KMS-11 (cell line): ENCODE measurements around the gene CIP2A.

ENCODE experiments used
- H2AFZ ChIP-seq: fragments of 200-600 bp; sonication (generic); 2 replicates; pipeline ENCODE4 v1.6.1; 2016; ENCODE audit warnings: antibody characterized with exemption, mixed run types, low read depth
- H3K27ac ChIP-seq: fragments of 200-600 bp; sonication (generic); 2 replicates; pipeline ENCODE4 v1.6.1; 2016; ENCODE audit warnings: mild to moderate bottlenecking, mixed run types
- H3K27me3 ChIP-seq: fragments of 200-600 bp; sonication (generic); 2 replicates; pipeline ENCODE4 v1.6.1; 2017; ENCODE audit warnings: mild to moderate bottlenecking, low read depth, mixed run types, moderate library complexity; ENCODE audit not compliant: insufficient read depth
- H3K36me3 ChIP-seq: fragments of 200-600 bp; sonication (generic); 2 replicates; pipeline ENCODE4 v1.6.1; 2017; ENCODE audit warnings: mild to moderate bottlenecking, mixed run types; ENCODE audit not compliant: insufficient read depth
- H3K4me1 ChIP-seq: fragments of 200-600 bp; sonication (generic); 2 replicates; pipeline ENCODE4 v1.6.1; 2016; ENCODE audit warnings: mild to moderate bottlenecking, low read depth, mixed run types; ENCODE audit not compliant: poor library complexity, severe bottlenecking
- H3K4me2 ChIP-seq: fragments of 200-600 bp; sonication (generic); 2 replicates; pipeline ENCODE4 v1.7.0; 2016; ENCODE audit warnings: mild to moderate bottlenecking, mixed run types
- H3K4me3 ChIP-seq: fragments of 200-600 bp; sonication (generic); IDR thresholded peaks from 2 replicates; pipeline ENCODE4 v1.6.1; 2017; ENCODE audit warnings: low read depth, low read length, mixed read lengths; ENCODE audit not compliant: insufficient read depth
- H3K79me2 ChIP-seq: fragments of 200-600 bp; sonication (generic); 2 replicates; pipeline ENCODE4 v1.6.1; 2016; ENCODE audit warnings: low read depth, mixed run types; ENCODE audit not compliant: insufficient read depth
- H3K9ac ChIP-seq: fragments of 200-600 bp; sonication (generic); 2 replicates; pipeline ENCODE4 v1.6.1; 2016; ENCODE audit warnings: mild to moderate bottlenecking, mixed run types
- H4K20me1 ChIP-seq: fragments of 200-600 bp; sonication (generic); 2 replicates; pipeline ENCODE4 v1.6.1; 2016; ENCODE audit warnings: mild to moderate bottlenecking, mixed run types; ENCODE audit not compliant: insufficient read depth
- TF ChIP-seq, protein P1 (sequence below): fragments of 200-600 bp; sonication (generic); conservative IDR thresholded peaks from 2 replicates; pipeline ENCODE4 v1.6.1; 2017; ENCODE audit warnings: low read depth, mild to moderate bottlenecking, antibody characterized with exemption, low read length, moderate library complexity, mixed read lengths

The CIP2A gene

DNA sequence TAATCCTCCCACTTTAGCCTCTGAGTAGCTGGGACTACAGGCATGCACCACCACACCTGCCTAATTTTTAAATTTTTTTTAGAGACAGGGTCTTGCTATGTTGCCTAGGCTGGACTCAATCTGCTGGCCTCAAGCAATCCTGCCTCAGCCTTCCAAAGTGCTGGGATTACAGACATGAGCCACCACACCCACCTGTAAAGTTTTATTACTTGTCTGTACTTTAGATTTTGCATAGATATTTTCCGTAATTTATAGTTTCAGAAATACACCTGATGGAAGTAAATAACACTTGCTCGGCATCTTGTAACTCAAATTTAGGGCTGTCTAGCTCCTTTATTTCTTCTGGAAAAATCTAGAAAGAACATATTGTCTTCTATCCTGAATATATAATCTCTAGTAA is 6.1 kb upstream of the CIP2A start:
- TF ChIP-seq, protein P1, sequence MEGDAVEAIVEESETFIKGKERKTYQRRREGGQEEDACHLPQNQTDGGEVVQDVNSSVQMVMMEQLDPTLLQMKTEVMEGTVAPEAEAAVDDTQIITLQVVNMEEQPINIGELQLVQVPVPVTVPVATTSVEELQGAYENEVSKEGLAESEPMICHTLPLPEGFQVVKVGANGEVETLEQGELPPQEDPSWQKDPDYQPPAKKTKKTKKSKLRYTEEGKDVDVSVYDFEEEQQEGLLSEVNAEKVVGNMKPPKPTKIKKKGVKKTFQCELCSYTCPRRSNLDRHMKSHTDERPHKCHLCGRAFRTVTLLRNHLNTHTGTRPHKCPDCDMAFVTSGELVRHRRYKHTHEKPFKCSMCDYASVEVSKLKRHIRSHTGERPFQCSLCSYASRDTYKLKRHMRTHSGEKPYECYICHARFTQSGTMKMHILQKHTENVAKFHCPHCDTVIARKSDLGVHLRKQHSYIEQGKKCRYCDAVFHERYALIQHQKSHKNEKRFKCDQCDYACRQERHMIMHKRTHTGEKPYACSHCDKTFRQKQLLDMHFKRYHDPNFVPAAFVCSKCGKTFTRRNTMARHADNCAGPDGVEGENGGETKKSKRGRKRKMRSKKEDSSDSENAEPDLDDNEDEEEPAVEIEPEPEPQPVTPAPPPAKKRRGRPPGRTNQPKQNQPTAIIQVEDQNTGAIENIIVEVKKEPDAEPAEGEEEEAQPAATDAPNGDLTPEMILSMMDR, result no peak
- no peaks in the 10 kb centered on the region for H3K36me3 ChIP-seq

DNA sequence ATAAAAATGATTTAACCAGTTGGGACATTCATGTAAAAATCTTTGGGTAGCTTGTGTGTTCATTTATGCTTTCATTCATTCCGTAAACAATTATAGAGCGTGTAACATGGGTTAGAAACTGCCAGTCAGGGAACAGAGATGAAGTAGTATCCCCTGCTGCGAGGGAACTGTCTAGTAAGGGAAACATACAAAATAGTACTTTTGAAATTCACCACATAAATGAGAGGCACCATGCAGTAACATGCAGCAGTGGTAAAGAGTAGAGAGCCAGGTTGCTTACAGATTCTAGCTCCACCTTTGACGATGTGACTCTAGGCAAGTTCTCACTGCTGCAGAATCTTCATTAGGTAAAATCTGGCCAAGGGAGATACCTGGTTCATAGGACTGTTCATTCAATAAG is 1.2 kb upstream of the CIP2A start:
- no peaks in the 10 kb centered on the region for H3K27me3 ChIP-seq
- H4K20me1 ChIP-seq, result peaks cover 4% of the 10 kb centered on the region; the same call in 1 of the 2 replicates
- TF ChIP-seq, protein P1, result no peak
- no peak overlapping the region for H3K4me3 ChIP-seq
- H3K9ac ChIP-seq, result peak overlapping the region; percentile 91
- peak overlapping the region; percentile 63 for H3K4me2 ChIP-seq
- H3K36me3 ChIP-seq, result no peaks in the 10 kb centered on the region
- peaks cover 38% of the 10 kb centered on the region for H3K79me2 ChIP-seq
- H3K4me1 ChIP-seq, result peaks cover 35% of the 10 kb centered on the region
- peak overlapping the region; percentile 90; the same call in 1 of the 2 replicates for H3K27ac ChIP-seq
- H2AFZ ChIP-seq, result peak overlapping the region; percentile 93; the same call in 1 of the 2 replicates

More for the DNA sequence above, 6.1 kb upstream of the CIP2A start:
- no peaks in the 10 kb centered on the region for H4K20me1 ChIP-seq
- H3K79me2 ChIP-seq, result no peaks in the 10 kb centered on the region
- H3K4me3 ChIP-seq, result no peak overlapping the region
- H3K27ac ChIP-seq, result no peak overlapping the region
- no peak overlapping the region for H3K9ac ChIP-seq
- no peak overlapping the region for H3K4me2 ChIP-seq
- peaks cover 26% of the 10 kb centered on the region for H3K4me1 ChIP-seq
- no peaks in the 10 kb centered on the region for H3K27me3 ChIP-seq
- no peak overlapping the region for H2AFZ ChIP-seq

DNA sequence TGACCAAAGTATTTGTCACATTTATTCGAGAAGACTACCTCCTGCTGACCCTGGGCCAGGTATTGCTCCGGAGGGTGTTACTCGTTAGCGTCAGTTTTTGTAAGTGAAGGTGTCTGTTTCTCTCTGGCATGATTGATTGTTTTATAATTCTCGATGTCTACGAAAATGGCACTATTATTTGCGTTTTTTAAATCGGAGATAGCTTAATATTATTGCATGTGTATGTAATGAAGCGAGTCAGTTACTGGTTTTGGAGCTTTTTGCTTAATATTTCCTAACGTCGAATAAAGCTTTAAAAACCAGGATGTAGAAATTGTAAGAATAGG is 723 bp upstream of the CIP2A start:
- no peaks in the 10 kb centered on the region for H3K36me3 ChIP-seq
- H2AFZ ChIP-seq, result peak overlapping the region; percentile 93
- H3K27ac ChIP-seq, result peak overlapping the region; percentile 90
- H3K4me2 ChIP-seq, result peak overlapping the region; percentile 63
- no peaks in the 10 kb centered on the region for H3K27me3 ChIP-seq
- H3K9ac ChIP-seq, result peak overlapping the region; percentile 91
- H3K4me1 ChIP-seq, result peaks cover 35% of the 10 kb centered on the region
- H3K4me3 ChIP-seq, result peak overlapping the region; percentile 60
- H3K79me2 ChIP-seq, result peaks cover 43% of the 10 kb centered on the region
- H4K20me1 ChIP-seq, result peaks cover 4% of the 10 kb centered on the region; the same call in 1 of the 2 replicates
- TF ChIP-seq, protein P1, result no peak

DNA sequence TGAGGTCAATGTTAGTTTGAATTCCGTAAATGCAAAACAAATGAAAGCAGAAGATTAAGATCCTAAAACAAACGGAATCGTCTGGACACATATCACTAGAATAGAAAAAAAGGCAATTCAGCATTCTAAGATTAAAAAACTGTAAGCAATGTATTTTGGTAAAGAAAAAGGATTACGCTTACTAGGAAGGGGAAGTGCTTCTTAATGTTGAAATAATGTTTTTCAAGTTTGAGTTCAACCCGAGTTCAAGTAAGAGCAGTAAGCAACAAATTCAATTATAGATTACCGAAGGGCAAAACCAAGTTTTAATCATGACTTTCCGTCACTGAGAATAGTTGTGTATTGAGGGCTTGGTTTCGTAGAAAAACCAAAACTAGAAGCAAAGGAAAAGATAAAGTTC is 637 bp downstream of the CIP2A start:
- TF ChIP-seq, protein P1, result no peak
- Histone ChIP-seq H3K4me2 (peak overlapping the region; percentile 63), H3K4me3 (peak overlapping the region; percentile 7), H3K4me1 (peaks cover 35% of the 10 kb centered on the region), H3K9ac (peak overlapping the region; percentile 91), H3K27ac (peak overlapping the region; percentile 90), H4K20me1 (peaks cover 4% of the 10 kb centered on the region; the same call in 1 of the 2 replicates), H3K36me3 (peaks cover 6% of the 10 kb centered on the region), H3K79me2 (peaks cover 47% of the 10 kb centered on the region), H2AFZ (peak overlapping the region; percentile 93), H3K27me3 (no peaks in the 10 kb centered on the region)
